Activated T-cell treated with anti-CD3 and anti-CD28 coated beads, Interleukin-2, amount 50 U/mL, for 1 hour (primary cell): Measurements from ENCODE around the gene SALL3.

Source experiments
- DNase-seq: peaks from one replicate; pipeline ENCODE4 v3.0.0-alpha.2; 2020

SALL3 gene

GRCh38 chr18:78965917-78966792 lies 13.5 kb upstream of the SALL3 start:
- DNase-seq: no peak

DNA sequence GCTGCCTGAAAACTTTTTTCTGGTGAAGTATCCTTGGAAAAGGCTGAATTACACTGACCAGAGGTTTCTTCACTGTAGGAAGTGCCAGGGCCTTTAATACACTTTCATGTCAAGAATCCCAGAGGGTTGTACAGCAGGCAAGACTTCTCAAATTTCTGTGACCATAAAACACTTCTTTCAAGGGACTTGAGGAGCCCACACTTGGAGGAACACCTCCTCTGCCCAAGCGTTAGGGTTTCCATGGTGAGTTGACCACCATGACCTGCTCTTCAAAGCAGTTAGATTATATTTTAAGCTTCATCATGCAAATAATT lies 12.9 kb upstream of the SALL3 start:
- no peak for DNase-seq

- no peak for DNase-seq
Observed at GRCh38 chr18:78967692-78968091, 11.9 kb upstream of the SALL3 start.

GRCh38 chr18:78969574-78970315 lies 9.9 kb upstream of the SALL3 start:
- no peak for DNase-seq

GRCh38 chr18:78970774-78971333 lies 8.8 kb upstream of the SALL3 start:
- DNase-seq: no peak

GRCh38 chr18:78971511-78972245 lies 7.9 kb upstream of the SALL3 start:
- no peak for DNase-seq

GRCh38 chr18:78972385-78972918 lies 7.2 kb upstream of the SALL3 start:
- DNase-seq: no peak

DNA sequence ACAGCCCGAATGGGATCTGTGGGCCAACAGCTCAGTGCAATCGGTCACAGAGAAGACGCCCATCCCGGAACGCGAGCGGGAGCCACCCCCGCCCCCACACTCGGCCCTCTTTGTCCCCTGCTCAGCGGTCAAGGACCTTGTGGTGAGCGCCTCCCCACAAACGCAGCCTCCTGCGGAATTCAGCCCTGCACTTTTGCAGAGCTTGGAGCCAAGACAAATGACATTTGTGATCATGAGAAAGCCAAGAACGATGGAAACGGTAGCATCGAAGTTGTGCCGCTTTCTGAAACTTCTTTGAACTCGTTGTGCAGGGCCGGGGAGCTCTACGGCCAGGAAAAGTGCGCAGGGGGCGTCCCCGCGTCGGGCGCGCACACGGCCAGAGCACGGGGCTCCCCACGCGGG lies 6.7 kb upstream of the SALL3 start:
- no peak for DNase-seq

- DNase-seq: no peak
Observed at GRCh38 chr18:78973357-78974083, 6.1 kb upstream of the SALL3 start.

DNA sequence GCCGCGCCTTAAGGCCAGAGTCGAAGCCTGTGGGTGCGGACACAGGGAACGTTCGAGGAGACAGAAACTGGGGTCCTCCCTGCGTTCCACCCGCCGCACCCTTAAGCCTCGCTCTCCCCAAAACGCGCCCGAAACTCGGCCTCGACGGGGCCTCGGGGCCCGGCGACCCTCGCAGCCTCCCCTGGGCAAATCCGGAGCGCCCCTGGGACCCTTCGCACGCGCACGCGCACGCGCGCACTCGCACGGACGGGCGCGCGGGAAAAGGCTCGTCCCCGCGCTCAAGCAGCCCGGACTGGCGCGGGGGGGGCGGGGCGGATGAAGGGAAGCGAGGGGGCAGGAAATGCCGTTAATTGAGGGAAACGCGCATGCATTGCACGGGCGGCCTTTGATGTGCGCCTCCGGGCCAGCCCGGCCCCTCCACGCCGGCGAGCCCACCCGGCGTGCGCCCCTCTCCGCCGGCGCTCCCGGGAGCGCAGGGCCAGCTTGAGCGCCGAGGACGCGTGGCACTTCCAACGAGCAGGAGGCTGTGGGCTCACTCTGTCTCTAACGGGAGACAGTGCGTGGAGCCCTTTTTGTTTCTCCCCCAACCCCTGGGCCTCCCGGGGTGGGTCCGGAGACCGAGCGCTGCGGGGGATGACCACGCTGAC lies 5.4 kb upstream of the SALL3 start:
- DNase-seq: no peak

GRCh38 chr18:78975292-78975691 lies 4.3 kb upstream of the SALL3 start:
- DNase-seq: no peak

GRCh38 chr18:78975699-78976335 lies 3.8 kb upstream of the SALL3 start:
- no peak for DNase-seq

- no peak for DNase-seq
Observed at GRCh38 chr18:78976765-78977636, 2.6 kb upstream of the SALL3 start.

GRCh38 chr18:78977637-78978348 lies 1.8 kb upstream of the SALL3 start:
- DNase-seq: no peak

- DNase-seq: no peak
Observed at GRCh38 chr18:78978349-78979055, 1.1 kb upstream of the SALL3 start.

GRCh38 chr18:78979056-78979729 lies 425 bp upstream of the SALL3 start:
- DNase-seq: no peak

DNA sequence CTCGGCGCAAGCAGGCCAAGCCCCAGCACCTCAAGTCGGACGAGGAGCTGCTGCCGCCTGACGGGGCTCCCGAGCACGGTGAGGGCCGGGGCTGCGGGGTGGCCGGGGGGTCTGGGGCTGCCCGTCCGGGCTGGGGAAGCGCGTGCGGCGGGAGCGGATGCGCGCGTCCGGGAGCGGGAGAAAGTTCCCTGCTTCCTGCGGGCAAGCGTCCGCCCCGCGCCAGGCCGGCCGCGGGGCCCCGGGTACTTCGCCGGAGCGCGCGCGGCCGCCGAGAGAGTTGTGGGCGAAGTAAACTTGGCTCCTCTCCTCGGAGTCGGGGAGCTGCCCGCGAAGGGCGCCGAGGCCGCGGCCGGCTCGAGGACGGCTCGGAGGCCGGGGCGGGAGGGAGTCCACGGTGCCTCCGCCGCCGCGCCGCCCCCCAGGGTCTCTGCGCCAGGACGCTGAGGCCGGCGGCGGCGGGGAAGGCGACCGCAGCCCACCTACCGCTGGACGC lies 707 bp downstream of the SALL3 start:
- no peak for DNase-seq

DNA sequence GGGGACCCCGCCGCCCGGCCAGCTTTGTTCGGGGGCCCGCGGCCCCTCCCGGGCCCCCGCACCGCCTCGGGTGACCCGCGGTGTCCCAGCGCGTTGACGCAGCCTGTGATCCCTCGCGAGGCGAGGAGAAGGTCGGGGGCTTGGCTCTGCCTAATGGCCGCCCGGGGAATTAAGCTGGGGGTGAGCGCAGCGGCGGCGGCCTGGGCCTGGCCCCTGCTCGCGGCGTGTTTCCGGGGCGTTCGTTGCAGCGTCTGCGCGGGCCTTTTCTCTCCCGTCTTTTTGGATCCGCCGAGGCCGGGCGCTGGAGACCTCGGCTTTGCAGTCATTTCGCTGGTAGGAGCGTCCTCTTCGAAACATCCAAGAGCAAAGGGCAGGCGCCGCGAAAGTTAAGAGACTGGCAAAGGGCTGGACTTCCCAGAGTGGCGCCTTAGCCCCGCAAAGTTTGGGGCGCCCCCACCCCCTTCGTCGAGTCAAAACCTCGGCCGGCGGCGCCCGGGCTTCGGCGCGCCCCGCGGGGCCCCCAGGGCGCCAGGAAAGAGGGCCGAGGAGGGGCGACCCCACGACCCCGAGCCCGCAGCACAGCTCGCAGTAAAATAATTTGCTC lies 1.3 kb downstream of the SALL3 start:
- no peak for DNase-seq
